ENCODE measurements around the gene BCL3. TPM values are rescaled to one million over a fixed set of nuclear protein-coding genes. Genes with fewer than 3 reads are reported as not detected.
A peak's percentile ranks its signal among the peaks of the same experiment; 100 is the strongest.

The BCL3 gene
- total RNA-seq, 2 experiments from 2014 or later: 63.4 to 66.6 TPM

DNA sequence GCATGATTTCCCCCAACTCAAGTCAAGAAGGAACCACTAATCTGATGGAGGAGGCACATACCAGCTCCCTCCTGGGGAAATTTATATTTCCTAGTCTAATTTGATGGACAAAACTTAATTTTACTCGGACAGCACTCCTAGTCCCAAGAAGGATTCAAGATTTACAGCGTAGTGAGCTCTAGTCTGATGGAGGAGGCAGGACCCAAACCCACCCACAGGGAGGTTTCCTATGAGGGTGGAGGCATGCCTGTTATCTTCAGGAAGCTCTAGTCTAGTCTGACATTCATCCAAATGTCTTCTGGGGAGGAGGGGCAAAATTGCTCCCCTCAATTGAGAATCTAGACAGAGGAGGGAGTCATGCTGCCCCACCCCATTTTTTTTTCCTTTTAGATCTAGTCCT lies 10.4 kb upstream of the BCL3 start:
- H3K9me3 Mint-ChIP-seq: no peaks in the 10 kb centered on the region
- ChIA-PET CTCF (interaction anchor here (1.2 to 1.9 kb wide), 2 partner anchors 14 to 32 kb away, joined by 4 to 5 read pairs; no protein-coding TSS in a partner anchor), POLR2A (interaction anchor here (1.4 to 1.7 kb wide), 2 partner anchors 10 to 16 kb away, joined by 3 to 4 read pairs; no protein-coding TSS in a partner anchor)
- DNase-seq: no peak
- H3K27ac Mint-ChIP-seq: no peak overlapping the region
- no peaks in the 10 kb centered on the region for H3K27me3 Mint-ChIP-seq
- peaks cover 42% of the 10 kb centered on the region for H3K4me1 Mint-ChIP-seq
- H3K4me3 Mint-ChIP-seq: no peak overlapping the region
- H3K36me3 Mint-ChIP-seq (ENCODE audit: low read depth): no peaks in the 10 kb centered on the region

DNA sequence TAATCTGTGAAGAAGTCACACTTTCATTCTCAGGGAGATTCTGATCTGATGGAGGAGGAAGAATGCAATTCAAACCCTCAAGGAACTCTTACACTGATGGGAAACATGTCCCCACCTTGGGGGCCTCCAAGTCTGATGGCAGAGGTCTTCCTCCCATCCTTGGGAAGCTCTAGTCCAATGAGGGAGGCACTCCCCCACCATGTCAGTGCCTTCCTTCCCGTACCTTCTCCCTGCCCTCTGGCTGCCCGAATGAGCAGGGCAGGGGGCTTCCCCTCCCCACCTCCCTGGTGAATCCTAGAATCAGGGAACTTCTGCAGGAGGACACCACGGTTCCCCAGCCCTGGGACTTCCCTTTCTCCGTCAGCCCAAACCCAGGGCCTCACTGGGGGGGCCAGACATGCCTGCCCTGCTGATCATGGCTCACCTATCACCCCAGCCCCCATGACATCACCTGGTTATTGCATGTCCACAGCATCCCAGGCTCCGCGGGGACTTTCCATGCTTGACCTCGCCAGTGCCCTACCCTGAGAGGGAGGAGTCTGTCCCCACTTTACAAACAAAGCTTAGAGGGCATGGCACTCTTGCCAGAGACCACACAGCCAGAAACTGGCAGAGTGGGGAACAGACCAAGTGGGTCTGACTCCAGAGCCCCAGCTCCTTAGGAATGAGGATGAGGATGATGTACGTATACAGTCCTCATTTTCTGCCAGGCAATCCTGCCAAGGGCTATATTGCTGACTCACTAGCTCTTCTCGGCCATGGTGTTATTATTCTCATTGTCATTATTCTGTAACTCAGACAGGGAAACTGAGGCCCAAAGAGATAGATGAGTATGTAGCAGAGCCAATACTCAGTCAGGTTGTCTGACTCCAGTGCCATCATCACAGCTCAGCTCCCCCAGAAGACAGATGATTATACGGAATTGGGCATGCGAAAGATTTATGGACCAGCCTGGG lies 9.6 kb upstream of the BCL3 start:
- Mint-ChIP-seq H3K4me1 (peaks cover 42% of the 10 kb centered on the region), H3K36me3 (ENCODE audit: low read depth) (no peaks in the 10 kb centered on the region), H3K27me3 (no peaks in the 10 kb centered on the region), H3K4me3 (no peak overlapping the region), H3K9me3 (no peaks in the 10 kb centered on the region), H3K27ac (no peak overlapping the region)
- ChIA-PET CTCF (interaction anchor here (1.2 to 1.9 kb wide), 3 partner anchors 15 to 32 kb away, joined by 4 to 7 read pairs (median 5); no protein-coding TSS in a partner anchor), POLR2A (interaction anchor here (1.2 to 1.7 kb wide), 3 partner anchors 11 to 17 kb away, joined by 3 to 4 read pairs (median 3); no protein-coding TSS in a partner anchor)
- DNase-seq: no peak

DNA sequence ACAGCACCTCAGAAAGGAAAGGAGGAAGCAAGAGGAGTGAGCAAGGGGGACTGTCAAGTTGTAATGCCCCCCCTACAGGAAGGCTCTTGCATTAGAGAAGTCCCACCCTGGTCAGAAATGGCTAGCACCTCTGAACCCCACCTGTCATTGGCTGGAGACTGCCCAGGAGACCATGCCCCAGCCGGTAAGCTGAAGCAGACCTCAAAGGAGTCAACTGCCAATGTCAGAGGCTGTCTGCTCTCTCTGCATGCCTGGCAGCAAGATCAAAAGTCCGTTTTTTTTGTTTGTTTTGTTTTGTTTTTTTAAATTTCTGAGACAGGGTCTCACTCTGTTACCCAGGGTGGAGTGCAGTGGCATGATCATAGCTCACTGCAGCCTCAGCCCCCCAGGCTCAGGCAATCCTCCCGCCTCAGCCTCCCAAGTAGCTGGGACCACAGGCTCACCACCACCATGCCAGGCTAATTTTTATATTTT lies 8.1 kb upstream of the BCL3 start:
- CTCF ChIA-PET: interaction anchor here (0.5 to 1.4 kb wide), 3 partner anchors 17 to 30 kb away, joined by 3 to 7 read pairs (median 3); no protein-coding TSS in a partner anchor
- Mint-ChIP-seq H3K4me1 (peaks cover 35% of the 10 kb centered on the region), H3K4me3 (no peak overlapping the region), H3K27me3 (no peaks in the 10 kb centered on the region), H3K36me3 (ENCODE audit: low read depth) (no peaks in the 10 kb centered on the region), H3K9me3 (no peaks in the 10 kb centered on the region), H3K27ac (no peak overlapping the region)
- POLR2A ChIA-PET: no interaction called here
- DNase-seq: no peak

DNA sequence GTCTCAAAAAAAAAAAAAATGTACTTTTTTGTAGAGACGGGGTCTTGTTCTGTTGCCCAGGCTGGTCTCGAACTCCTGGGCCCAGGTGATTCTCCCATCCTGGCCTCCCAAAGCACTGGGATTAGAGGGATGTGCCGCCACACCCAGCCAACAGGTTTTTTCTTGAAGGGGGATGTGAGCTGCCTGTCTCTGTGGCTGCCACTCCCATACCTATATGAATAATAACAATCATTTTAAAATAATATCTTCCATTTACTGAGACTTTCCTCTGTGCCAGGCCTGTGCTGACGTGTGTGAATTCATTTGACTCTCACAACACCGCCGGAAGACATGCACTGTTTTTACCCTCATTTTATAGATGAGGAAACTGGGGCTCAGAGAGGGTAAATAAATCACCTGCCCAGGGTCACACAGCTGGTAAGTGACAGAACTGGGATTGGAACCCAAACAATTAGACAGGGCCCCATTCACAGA lies 7.2 kb upstream of the BCL3 start:
- Mint-ChIP-seq H3K4me1 (peaks cover 42% of the 10 kb centered on the region), H3K27ac (no peak overlapping the region), H3K36me3 (ENCODE audit: low read depth) (no peaks in the 10 kb centered on the region), H3K27me3 (peaks cover 2% of the 10 kb centered on the region), H3K9me3 (no peaks in the 10 kb centered on the region), H3K4me3 (no peak overlapping the region)
- POLR2A ChIA-PET: no interaction called here
- no peak for DNase-seq
- CTCF ChIA-PET: interaction anchor here (3.8 kb wide), 1 partner anchor 29 kb away, joined by 23 read pairs; no protein-coding TSS in a partner anchor

DNA sequence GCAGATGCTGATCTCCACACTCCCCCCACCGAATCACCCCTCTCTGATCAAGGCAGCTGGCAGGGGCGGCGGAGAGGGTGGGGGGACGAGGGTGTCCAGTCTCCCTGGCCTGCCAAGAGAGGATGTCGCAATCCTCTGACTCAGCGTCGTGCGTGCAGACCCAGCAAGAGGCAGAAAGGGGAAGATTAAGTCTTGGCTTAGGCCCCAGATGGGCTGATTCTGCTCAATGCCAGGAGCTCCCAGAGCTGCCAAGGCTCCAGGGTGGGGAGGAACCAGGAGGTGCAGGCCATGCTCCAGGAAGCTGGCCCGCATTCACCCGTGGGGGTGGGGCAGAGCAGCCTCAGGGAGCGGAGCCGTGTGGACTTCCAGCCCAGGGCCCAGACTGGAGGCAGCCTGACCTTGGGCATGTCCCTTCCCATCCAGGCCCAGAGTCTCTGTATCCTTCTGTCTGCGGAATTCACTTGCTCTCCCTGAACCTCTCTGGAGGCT lies 6.6 kb upstream of the BCL3 start:
- CTCF ChIA-PET: interaction anchor here (0.6 to 3.8 kb wide), 2 partner anchors 29 to 568 kb away, joined by 3 to 23 read pairs; no protein-coding TSS in a partner anchor
- Mint-ChIP-seq H3K27me3 (peaks cover 4% of the 10 kb centered on the region), H3K36me3 (ENCODE audit: low read depth) (no peaks in the 10 kb centered on the region), H3K4me1 (peaks cover 47% of the 10 kb centered on the region), H3K27ac (peak overlapping the region; percentile 16), H3K4me3 (no peak overlapping the region), H3K9me3 (no peaks in the 10 kb centered on the region)
- DNase-seq: peak; percentile 35
- POLR2A ChIA-PET: interaction anchor here (1.5 kb wide), 1 partner anchor 18 kb away, joined by 4 read pairs; no protein-coding TSS in a partner anchor

DNA sequence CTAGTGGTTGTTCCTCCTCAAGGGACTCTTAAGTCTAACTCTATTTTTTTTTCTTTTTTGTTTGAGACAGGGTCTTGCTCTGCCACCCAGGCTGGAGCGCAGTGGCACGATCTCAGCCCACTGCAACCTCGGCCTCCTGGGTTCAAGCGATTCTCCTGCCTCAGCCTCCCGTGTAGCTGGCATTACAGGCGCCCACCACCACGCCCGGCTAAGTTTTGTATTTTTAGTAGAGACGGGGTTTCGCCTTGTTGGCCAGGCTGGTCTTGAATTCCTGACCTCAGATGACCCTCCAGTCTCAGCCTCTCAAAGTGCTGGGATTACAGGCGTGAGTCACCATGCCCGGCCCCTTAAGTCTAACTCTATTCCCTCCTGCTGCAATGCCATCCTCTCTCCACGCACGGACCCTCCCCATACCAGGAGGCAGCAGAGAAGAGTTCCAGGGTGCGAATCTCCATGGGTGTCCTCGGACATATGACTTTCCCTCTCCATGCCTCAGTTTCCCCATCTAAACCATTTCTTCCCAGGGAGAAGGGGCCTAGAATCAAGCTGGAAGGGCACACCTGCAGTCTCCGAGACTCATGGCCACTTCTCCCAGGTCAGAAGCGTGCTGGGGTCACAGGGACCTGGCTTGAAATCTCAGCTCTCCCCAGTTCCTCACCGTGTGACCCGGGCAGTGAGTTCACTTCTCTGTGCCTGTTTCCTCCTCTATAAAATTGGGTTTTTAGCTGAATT lies 6.0 kb upstream of the BCL3 start:
- peaks cover 4% of the 10 kb centered on the region for H3K27me3 Mint-ChIP-seq
- H3K4me3 Mint-ChIP-seq: no peak overlapping the region
- H3K9me3 Mint-ChIP-seq: no peaks in the 10 kb centered on the region
- no peaks in the 10 kb centered on the region for H3K36me3 Mint-ChIP-seq (ENCODE audit: low read depth)
- ChIA-PET CTCF (interaction anchor here (0.6 to 3.8 kb wide), 4 partner anchors 17 to 568 kb away, joined by 3 to 23 read pairs (median 10); no protein-coding TSS in a partner anchor), POLR2A (interaction anchor here (1.5 kb wide), 1 partner anchor 18 kb away, joined by 4 read pairs; no protein-coding TSS in a partner anchor)
- peaks cover 47% of the 10 kb centered on the region for H3K4me1 Mint-ChIP-seq
- DNase-seq: no peak
- H3K27ac Mint-ChIP-seq: no peak overlapping the region

DNA sequence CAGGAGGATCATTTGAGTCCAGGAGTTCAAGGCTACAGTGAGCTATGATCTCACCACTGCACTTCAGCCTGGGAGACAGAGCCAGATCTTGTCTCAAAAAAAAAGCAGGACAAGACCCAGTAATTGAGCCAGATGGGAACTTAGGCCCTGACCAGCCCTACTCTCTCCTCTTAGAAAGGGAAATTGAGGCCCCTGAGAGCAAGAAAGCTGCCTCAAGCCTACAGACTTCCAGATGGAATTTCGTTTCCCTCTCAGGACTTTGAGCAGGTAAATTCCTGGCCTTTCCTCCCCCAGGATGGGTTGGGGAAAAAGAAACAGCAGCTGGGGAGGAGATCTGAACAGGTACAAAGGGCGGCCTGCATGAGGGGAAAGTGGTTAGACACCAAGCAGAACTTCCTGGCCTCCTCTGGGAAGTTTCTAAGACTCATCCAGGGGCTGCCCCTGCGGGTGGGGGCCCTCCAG lies 3.6 kb upstream of the BCL3 start:
- H3K27ac Mint-ChIP-seq: no peak overlapping the region
- H3K4me1 Mint-ChIP-seq: peaks cover 50% of the 10 kb centered on the region
- no peaks in the 10 kb centered on the region for H3K9me3 Mint-ChIP-seq
- ChIA-PET POLR2A (no interaction called here), CTCF (interaction anchor here (1.1 to 3.8 kb wide), 4 partner anchors 20 to 30 kb away, joined by 3 to 23 read pairs (median 10); no protein-coding TSS in a partner anchor)
- no peak overlapping the region for H3K4me3 Mint-ChIP-seq
- peaks cover 8% of the 10 kb centered on the region for H3K36me3 Mint-ChIP-seq (ENCODE audit: low read depth)
- DNase-seq: no peak
- peaks cover 4% of the 10 kb centered on the region for H3K27me3 Mint-ChIP-seq

DNA sequence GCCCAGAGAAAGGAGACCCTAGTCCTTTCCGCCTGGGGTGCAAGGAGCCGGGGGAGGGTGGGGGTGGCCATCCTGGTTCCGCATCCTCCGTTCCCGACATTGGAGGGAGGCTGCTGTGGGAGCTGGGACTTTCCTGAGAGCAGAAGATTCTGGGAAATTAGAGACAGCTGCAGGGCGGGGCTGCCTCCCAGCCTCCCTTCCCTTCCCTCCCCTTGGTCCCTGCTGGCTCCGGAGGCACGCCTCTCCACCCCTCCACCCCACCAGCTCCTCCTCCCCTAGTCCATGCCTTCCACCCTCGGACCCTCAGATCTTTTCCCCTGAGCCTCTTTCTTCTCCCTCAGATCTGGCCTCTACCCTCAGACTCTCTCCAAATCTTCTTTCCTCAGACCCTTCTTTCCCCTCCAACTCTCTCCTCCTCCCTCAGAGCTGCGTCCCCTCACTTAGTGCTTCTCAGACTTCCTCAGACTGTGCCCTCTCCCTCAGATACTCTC lies 3.1 kb upstream of the BCL3 start:
- Mint-ChIP-seq H3K27me3 (peaks cover 4% of the 10 kb centered on the region), H3K27ac (peak overlapping the region; percentile 28), H3K9me3 (no peaks in the 10 kb centered on the region), H3K4me1 (peaks cover 52% of the 10 kb centered on the region), H3K36me3 (ENCODE audit: low read depth) (peaks cover 13% of the 10 kb centered on the region), H3K4me3 (no peak overlapping the region)
- POLR2A ChIA-PET: no interaction called here
- CTCF ChIA-PET: interaction anchor here (1.1 to 3.5 kb wide), 2 partner anchors 20 to 22 kb away, joined by 3 to 17 read pairs; no protein-coding TSS in a partner anchor
- no peak for DNase-seq

DNA sequence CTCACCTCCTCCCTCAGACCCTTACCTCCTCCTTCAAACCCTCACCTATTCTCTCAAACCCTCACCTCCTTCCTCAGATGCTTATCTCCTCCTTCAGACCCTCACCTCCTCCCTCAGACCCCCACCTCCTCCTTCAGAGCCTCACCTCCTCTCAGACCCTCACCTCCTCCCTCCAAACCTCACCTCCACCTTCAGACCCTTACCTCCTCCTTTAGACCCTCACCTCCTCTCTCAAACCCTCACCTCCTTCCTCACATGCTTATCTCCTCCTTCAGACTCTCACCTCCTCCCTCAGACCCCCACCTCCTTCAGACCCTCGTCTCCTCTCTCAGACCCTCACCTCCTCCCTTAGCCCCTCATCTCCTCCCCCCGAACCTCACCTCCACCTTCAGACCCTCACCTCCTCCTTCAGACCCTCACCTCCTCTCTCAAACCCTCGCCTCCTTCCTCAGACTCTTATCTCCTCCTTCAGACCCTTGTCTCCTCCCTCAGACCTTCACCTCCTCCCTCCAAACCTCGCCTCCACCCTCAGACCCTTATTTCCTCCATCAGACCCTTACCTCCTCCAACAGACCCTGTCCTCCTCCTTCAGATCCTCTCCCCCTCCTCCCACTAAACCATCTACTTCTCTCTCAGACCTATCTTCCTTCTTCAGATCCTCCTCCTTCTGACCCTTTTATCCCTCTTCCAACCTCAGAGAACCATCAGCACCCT lies 2.5 kb upstream of the BCL3 start:
- ChIA-PET POLR2A (interaction anchor here (1.5 kb wide), 1 partner anchor 10 kb away, joined by 4 read pairs; no protein-coding TSS in a partner anchor), CTCF (interaction anchor here (3.5 kb wide), 1 partner anchor 23 kb away, joined by 17 read pairs; no protein-coding TSS in a partner anchor)
- Mint-ChIP-seq H3K36me3 (ENCODE audit: low read depth) (peaks cover 20% of the 10 kb centered on the region), H3K27ac (peak overlapping the region; percentile 52), H3K4me3 (peak overlapping the region; percentile 47), H3K4me1 (peaks cover 58% of the 10 kb centered on the region), H3K27me3 (peaks cover 4% of the 10 kb centered on the region), H3K9me3 (no peaks in the 10 kb centered on the region)
- DNase-seq: no peak

DNA sequence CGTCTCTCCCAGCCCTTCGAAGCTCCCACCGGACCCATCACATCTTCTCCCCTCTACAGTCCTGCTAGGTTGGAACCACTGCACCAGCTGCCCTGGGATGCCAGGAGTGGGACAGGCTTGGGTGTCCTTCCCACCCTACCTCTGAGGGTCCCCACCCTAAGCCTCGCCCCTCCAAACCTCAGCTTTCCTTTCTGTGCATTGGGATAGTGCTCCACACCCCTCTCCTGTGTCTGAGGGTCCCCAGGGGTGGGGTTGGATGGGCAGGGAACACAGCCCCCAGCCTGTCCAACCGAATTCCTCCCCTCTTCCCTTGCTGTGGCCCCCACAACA lies 1.9 kb upstream of the BCL3 start:
- H3K4me3 Mint-ChIP-seq: peak overlapping the region; percentile 83

DNA sequence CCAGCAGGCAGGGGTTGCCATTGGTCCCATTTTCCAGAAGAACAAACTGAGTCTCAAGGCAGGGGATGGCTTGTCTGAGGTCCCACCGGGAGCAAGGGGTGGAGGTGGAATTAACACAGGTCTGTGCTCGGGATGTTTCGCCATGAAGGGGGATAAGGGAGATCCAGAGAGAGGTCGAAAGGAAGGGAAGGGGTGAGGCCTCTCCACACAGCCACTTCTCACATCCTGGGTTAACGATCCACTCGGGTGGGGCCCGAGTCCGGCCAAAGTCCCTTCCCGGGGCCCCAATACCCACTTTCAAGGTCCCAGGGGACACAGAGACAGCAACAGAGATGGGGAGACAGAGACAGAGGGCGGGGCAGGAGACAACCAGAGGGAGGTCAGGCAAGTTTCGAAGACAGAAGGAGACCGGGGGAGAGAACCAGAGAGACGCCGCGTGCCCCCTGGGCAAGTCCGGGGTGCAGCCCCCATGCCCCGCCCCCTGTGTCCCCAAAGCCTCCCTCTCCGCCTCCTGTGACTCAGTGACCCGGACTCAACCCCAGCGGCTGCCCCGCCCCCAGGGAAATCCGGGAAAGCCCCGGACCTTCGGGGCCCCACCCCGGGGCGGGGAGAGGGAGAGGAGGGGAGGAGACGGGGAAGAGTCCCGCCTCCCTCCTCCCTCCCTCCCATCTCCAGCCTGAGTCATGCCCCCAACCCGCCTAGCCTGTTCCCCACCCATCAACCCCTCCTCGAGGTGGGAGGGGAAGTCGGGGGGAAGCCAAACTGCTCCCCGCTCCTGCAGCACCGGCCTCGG lies 1.4 kb upstream of the BCL3 start:
- no peaks in the 10 kb centered on the region for H3K9me3 Mint-ChIP-seq
- POLR2A ChIA-PET: interaction anchor here (1.5 kb wide), 1 partner anchor 9 kb away, joined by 4 read pairs; no protein-coding TSS in a partner anchor
- peaks cover 59% of the 10 kb centered on the region for H3K4me1 Mint-ChIP-seq

More for the DNA sequence above, 1.9 kb upstream of the BCL3 start:
- ChIA-PET CTCF (no interaction called here), POLR2A (interaction anchor here (1.5 kb wide), 1 partner anchor 9 kb away, joined by 4 read pairs; no protein-coding TSS in a partner anchor)
- H3K27me3 Mint-ChIP-seq: peaks cover 4% of the 10 kb centered on the region
- H3K9me3 Mint-ChIP-seq: no peaks in the 10 kb centered on the region
- H3K27ac Mint-ChIP-seq: peak overlapping the region; percentile 58
- H3K4me1 Mint-ChIP-seq: peaks cover 59% of the 10 kb centered on the region
- peaks cover 25% of the 10 kb centered on the region for H3K36me3 Mint-ChIP-seq (ENCODE audit: low read depth)
- DNase-seq: no peak

More for the DNA sequence above, 1.4 kb upstream of the BCL3 start:
- peak overlapping the region; percentile 83 for H3K4me3 Mint-ChIP-seq
- H3K27me3 Mint-ChIP-seq: peaks cover 4% of the 10 kb centered on the region
- peak overlapping the region; percentile 93 for H3K27ac Mint-ChIP-seq
- CTCF ChIA-PET: interaction anchor here (0.7 kb wide), 1 partner anchor 23 kb away, joined by 3 read pairs; no protein-coding TSS in a partner anchor
- peaks cover 31% of the 10 kb centered on the region for H3K36me3 Mint-ChIP-seq (ENCODE audit: low read depth)
- DNase-seq: peak; percentile 92
